Left forelimb (tissue), 1 donor: Measurements from ENCODE around the gene PHF20.
"Not testable (repeated sequence)": the region's sequence is repeated elsewhere in the genome, so short reads cannot be mapped to it uniquely, and the experiment has no call there.

Experiments
- DNase-seq: peaks from one replicate; pipeline ENCODE4 v3.0.0-alpha.2; 2018; ENCODE audit warnings: low spot score

The PHF20 gene

GRCh38 chr20:35776513-35777101 lies 4.8 kb downstream of the PHF20 start:
- no peak for DNase-seq

- not testable (repeated sequence) for DNase-seq
Observed at GRCh38 chr20:35783811-35784210, 12.0 kb downstream of the PHF20 start.

GRCh38 chr20:35785541-35785940 lies 13.7 kb downstream of the PHF20 start:
- DNase-seq: not testable (repeated sequence)

- no peak for DNase-seq
Observed at GRCh38 chr20:35788796-35789195, 17.0 kb downstream of the PHF20 start.

- no peak for DNase-seq
Observed at GRCh38 chr20:35791097-35791496, 19.3 kb downstream of the PHF20 start.

- no peak for DNase-seq
Observed at GRCh38 chr20:35791821-35792220, 20.0 kb downstream of the PHF20 start.

GRCh38 chr20:35792740-35793139 lies 20.9 kb downstream of the PHF20 start:
- DNase-seq: no peak

- no peak for DNase-seq
Observed at GRCh38 chr20:35796571-35796970, 24.8 kb downstream of the PHF20 start.

GRCh38 chr20:35801865-35802264 lies 30.1 kb downstream of the PHF20 start:
- DNase-seq: no peak

GRCh38 chr20:35806075-35806474 lies 34.3 kb downstream of the PHF20 start:
- no peak for DNase-seq

GRCh38 chr20:35807877-35808276 lies 36.1 kb downstream of the PHF20 start:
- DNase-seq: no peak

GRCh38 chr20:35820715-35821114 lies 48.9 kb downstream of the PHF20 start:
- DNase-seq: no peak

GRCh38 chr20:35821807-35822242 lies 50.0 kb downstream of the PHF20 start:
- DNase-seq: no peak

GRCh38 chr20:35823147-35823546 lies 51.3 kb downstream of the PHF20 start:
- DNase-seq: no peak

GRCh38 chr20:35823937-35824336 lies 52.1 kb downstream of the PHF20 start:
- DNase-seq: no peak

GRCh38 chr20:35826397-35826998 lies 54.7 kb downstream of the PHF20 start:
- DNase-seq: no peak

- DNase-seq: no peak
Observed at GRCh38 chr20:35828434-35828833, 56.6 kb downstream of the PHF20 start.

- DNase-seq: no peak
Observed at GRCh38 chr20:35828916-35829315, 57.1 kb downstream of the PHF20 start.

- DNase-seq: no peak
Observed at GRCh38 chr20:35830264-35830663, 58.4 kb downstream of the PHF20 start.

GRCh38 chr20:35831029-35831428 lies 59.2 kb downstream of the PHF20 start:
- DNase-seq: no peak

GRCh38 chr20:35831971-35832370 lies 60.2 kb downstream of the PHF20 start:
- DNase-seq: no peak

GRCh38 chr20:35833241-35833640 lies 61.4 kb downstream of the PHF20 start:
- DNase-seq: no peak

GRCh38 chr20:35837577-35838195 lies 65.9 kb downstream of the PHF20 start:
- no peak for DNase-seq

- no peak for DNase-seq
Observed at GRCh38 chr20:35838205-35838604, 66.4 kb downstream of the PHF20 start.
